ENCODE data around the gene TMEM108. TPM values are rescaled to one million over a fixed set of nuclear protein-coding genes. Genes with fewer than 3 reads are reported as not detected.

Gene TMEM108
- total RNA-seq, 1 experiment from 2014 or later, result not detected

DNA sequence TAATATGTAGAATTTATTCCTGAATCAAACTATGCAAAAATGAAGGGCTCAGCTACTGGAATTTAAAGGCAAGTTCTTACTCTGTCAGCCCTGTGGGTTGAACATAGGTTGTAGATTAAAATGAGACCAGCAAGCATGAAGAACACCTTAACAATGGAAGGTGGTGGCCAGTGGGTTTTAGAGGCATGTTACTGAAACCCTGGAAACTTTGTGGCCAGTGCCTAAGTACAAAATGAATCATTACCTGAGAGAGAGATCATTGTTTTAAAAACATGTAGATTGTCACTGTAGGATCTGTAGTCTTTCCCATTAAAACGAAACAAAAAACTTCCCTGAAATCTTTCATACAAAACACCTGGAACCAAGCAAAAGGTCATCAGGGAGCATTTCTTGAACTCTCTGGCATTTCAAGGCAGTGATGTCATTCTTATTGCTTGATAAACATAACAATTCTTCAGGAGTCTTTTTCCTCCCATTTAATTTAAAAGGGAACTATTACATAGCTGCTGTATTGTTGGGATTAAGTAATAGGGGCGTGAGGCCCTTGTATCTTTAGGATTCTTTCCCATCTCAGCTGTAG, 51.8 kb downstream of the TMEM108 start:
- DNase-seq (ENCODE audit: low read depth, low spot score) (no peak), ATAC-seq (no peak)
- H3K9me3 ChIP-seq (ENCODE audit: control insufficient read depth in 1 of 2, insufficient read depth in 1 of 2, low read depth in 1 of 2, low read length in 2 of 2), result no peaks in the 10 kb centered on the region
- no peaks in the 10 kb centered on the region for H3K4me1 ChIP-seq (ENCODE audit: control insufficient read depth in 1 of 2, insufficient read depth in 2 of 2, low read length in 2 of 2)
- no peak overlapping the region for H3K27ac ChIP-seq (ENCODE audit: low read depth, low read length)
- H3K27me3 ChIP-seq (ENCODE audit: insufficient read depth, low read length), result peaks cover 30% of the 10 kb centered on the region
- RAD21 ChIA-PET (ENCODE audit: low non-redundant PET in 1 of 2, low total read pairs in 2 of 2, uncharacterized antibody in 2 of 2, unreplicated experiment in 2 of 2), result no interaction called here
- H4K20me1 ChIP-seq (ENCODE audit: insufficient read depth), result no peaks in the 10 kb centered on the region
- BruUV-seq (replicated peaks), result no TSS peak
- H3K4me3 ChIP-seq (replicated peaks in 1 of 2; ENCODE audit: low read depth in 1 of 2, low read length in 2 of 2), result no peak overlapping the region
- TF ChIP-seq YY1 (IDR thresholded peaks at IDR 0.05; ENCODE audit: extremely low read depth, insufficient replicate concordance, low read depth, low read length), result no peak
- no peak for TF ChIP-seq JUND (IDR thresholded peaks at IDR 0.05)
- no peak for TF ChIP-seq CEBPB (IDR thresholded peaks at IDR 0.05; ENCODE audit: low read depth)
- H3K36me3 ChIP-seq (ENCODE audit: control insufficient read depth in 1 of 2, insufficient read depth in 2 of 2, low read length in 2 of 2), result no peaks in the 10 kb centered on the region
- no peak overlapping the region for H2AFZ ChIP-seq (ENCODE audit: low read depth, low read length, poor library complexity, severe bottlenecking)
- no peaks in the 10 kb centered on the region for H3K9me2 ChIP-seq (ENCODE audit: insufficient read depth)
- CTCF ChIA-PET, result no interaction called here
- no peaks in the 10 kb centered on the region for H3K79me2 ChIP-seq (ENCODE audit: insufficient read depth, low read length)
- no peak overlapping the region for H3K9ac ChIP-seq (ENCODE audit: low read length)
- H3K4me2 ChIP-seq (ENCODE audit: low read length), result no peak overlapping the region
- POLR2A ChIA-PET, result no interaction called here
- intact Hi-C loops (cut with micrococcal nuclease), result no loop called here

GRCh38 chr3:133092681-133093080, 54.5 kb downstream of the TMEM108 start:
- no TSS peak for BruUV-seq (replicated peaks)
- ChIA-PET POLR2A (no interaction called here), RAD21 (ENCODE audit: low non-redundant PET in 1 of 2, low total read pairs in 2 of 2, uncharacterized antibody in 2 of 2, unreplicated experiment in 2 of 2) (no interaction called here), CTCF (no interaction called here)
- Histone ChIP-seq H3K27me3 (ENCODE audit: insufficient read depth, low read length) (peaks cover 17% of the 10 kb centered on the region; the same call in 1 of the 2 replicates), H3K79me2 (ENCODE audit: insufficient read depth, low read length) (no peaks in the 10 kb centered on the region), H3K9me2 (ENCODE audit: insufficient read depth) (no peaks in the 10 kb centered on the region), H3K9me3 (ENCODE audit: control insufficient read depth in 1 of 2, insufficient read depth in 1 of 2, low read depth in 1 of 2, low read length in 2 of 2) (no peaks in the 10 kb centered on the region), H3K36me3 (ENCODE audit: control insufficient read depth in 1 of 2, insufficient read depth in 2 of 2, low read length in 2 of 2) (no peaks in the 10 kb centered on the region), H3K4me1 (ENCODE audit: control insufficient read depth in 1 of 2, insufficient read depth in 2 of 2, low read length in 2 of 2) (no peaks in the 10 kb centered on the region), H3K9ac (ENCODE audit: low read length) (no peak overlapping the region), H3K4me3 (replicated peaks in 1 of 2; ENCODE audit: low read depth in 1 of 2, low read length in 2 of 2) (no peak overlapping the region), H4K20me1 (ENCODE audit: insufficient read depth) (no peaks in the 10 kb centered on the region), H3K4me2 (ENCODE audit: low read length) (no peak overlapping the region), H3K27ac (ENCODE audit: low read depth, low read length) (no peak overlapping the region), H2AFZ (ENCODE audit: low read depth, low read length, poor library complexity, severe bottlenecking) (no peak overlapping the region)
- no peak for TF ChIP-seq JUND (IDR thresholded peaks at IDR 0.05)
- TF ChIP-seq EZH2phosphoT487 (IDR thresholded peaks at IDR 0.05; ENCODE audit: borderline replicate concordance), result no peak
- no peak for TF ChIP-seq ELF1 (IDR thresholded peaks at IDR 0.05; ENCODE audit: borderline replicate concordance, low read depth)
- no peak for TF ChIP-seq CBX3 (IDR thresholded peaks at IDR 0.05; ENCODE audit: low read depth)
- TF ChIP-seq EZH2 (IDR thresholded peaks at IDR 0.05), result no peak
- no peak for TF ChIP-seq ATF3 (IDR thresholded peaks at IDR 0.05)
- TF ChIP-seq SP1 (IDR thresholded peaks at IDR 0.05; ENCODE audit: low read depth), result no peak
- no peak for TF ChIP-seq ZBTB33 (IDR thresholded peaks at IDR 0.05; ENCODE audit: extremely low read depth, insufficient replicate concordance, low read length)
- TF ChIP-seq POLR2A (IDR thresholded peaks at IDR 0.05; ENCODE audit: borderline replicate concordance, extremely low read depth, insufficient read depth, insufficient read length), result no peak
- ATAC-seq, result no peak
- DNase-seq (ENCODE audit: low read depth, low spot score), result no peak
- intact Hi-C loops (cut with micrococcal nuclease), result no loop called here
